ENCODE results near the gene CDX1.

GRCh38 chr5:150156540-150156939 lies 10.0 kb upstream of the CDX1 start:
- TF ChIP-seq POLR2A (IDR thresholded peaks at IDR 0.05; ENCODE audit: extremely low read depth, insufficient read length): no peak
- TF ChIP-seq CTCF (IDR thresholded peaks at IDR 0.05; ENCODE audit: low read depth, low read length): no peak
- TF ChIP-seq MAX (IDR thresholded peaks at IDR 0.05; ENCODE audit: low read depth, low read length): no peak
- TF ChIP-seq MYC (IDR thresholded peaks at IDR 0.05; ENCODE audit: low read depth, low read length): no peak

All from NB4 (cell line).